NCI-H1092 treated with DMSO at 0.1 percent for 48 hours (cell line): Measurements from ENCODE around the gene MUC4.
"Not testable (repeated sequence)": the region's sequence is repeated elsewhere in the genome, so short reads cannot be mapped to it uniquely, and the experiment has no call there.

Experiments used
- DNase-seq: peaks from one replicate; lab custom pipeline; 2025; lab: John Stamatoyannopoulos, UW

MUC4 gene

DNA sequence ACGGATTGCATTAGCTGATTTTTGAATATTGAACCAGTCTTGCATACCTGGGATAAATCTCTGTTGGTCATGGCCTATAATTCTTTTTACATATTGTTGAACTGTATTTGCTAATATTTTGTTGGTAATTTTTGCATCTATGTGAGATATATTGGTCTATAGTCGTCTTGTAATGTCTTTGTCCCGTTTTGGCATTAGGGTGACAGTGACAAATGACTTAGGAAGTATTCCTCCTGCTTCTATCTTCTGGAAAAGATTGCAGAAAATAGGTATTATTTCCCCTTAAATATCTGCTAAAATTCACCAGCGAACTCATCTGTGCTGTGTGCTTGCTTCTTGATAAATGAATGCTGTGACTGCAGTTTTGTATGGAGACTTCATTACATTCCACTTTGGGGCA lies 67.3 kb downstream of the MUC4 start:
- DNase-seq: no peak

DNA sequence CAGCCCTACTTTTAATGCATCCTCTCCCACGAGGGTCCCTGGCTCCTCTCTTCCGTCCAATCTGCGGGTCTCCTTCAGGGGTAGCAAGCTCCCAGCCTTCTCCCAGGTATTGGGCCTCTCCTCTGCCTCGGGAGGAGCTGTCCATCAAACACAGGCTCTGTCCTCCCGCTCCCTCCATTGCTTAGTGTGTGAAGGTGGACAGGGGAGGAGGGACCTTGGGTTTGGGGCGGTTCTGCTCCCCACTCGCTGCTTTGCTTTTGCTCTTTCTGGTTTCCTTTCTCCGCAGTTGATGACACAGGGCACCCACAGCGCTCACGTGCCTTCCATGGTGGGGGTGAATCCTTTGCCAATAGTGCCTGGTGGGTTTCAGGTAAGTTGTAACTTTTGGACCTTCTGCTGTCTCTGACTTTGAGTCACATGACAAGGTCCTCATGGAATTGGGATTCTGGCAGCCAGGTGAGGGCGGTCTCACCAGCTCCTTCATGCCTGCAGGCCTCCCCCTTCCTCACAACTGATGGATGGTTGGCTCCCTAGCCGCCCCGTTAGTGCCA lies 72.1 kb downstream of the MUC4 start:
- DNase-seq: no peak

DNA sequence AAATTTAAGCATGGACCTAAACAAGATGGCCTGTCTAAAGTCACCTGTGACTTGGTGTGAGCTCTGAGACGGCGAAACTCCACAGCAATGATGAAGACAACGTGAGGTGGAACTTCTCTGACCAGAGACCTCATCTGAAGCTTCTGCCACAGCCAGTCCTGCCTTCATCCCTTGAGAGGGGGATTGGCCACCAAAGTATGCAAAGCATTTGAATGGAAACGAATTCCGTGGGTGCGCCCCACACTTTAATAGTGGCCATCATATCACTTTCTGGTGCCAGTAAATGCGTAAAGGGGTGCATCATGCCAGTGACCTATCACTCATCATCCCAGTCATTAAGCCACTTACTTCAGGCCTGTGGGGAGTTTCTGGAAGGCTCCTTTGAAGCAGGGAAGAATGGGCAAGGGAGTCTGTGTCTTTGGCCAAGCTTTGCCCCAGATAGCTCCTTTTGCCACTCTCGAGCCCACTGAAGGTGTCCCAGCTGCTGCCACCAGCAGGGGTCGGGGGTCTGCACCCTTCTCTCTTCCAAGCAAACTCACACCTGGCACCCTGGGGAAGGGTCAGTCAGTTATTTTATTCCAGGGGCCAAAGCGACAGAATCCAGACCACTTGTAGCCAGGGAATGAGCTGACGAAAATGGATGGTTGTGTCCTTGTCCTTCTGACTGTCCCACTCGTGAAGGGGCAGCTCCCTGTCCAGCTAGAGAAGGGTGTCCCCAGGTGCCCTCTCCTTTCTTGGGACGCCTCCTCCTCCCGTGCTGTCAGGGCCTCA lies 73.3 kb downstream of the MUC4 start:
- no peak for DNase-seq

DNA sequence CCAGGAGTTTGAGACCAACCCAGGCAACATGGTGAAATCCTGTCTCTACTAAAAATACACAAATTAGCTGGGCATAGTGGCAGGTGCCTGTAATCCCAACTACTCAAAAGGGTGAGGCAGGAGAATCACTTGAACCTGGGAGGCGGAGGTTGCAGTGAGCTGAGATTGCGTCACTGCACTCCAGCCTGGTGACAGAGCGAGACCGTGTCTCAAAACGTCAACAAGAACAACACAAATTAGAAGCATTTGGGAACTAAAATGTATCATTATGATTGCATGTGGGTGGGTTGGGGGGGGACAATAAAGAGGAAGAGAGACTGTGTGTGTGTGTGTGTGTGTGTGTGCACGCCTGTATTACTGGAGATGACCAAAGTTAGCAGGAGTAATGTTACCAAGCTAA lies 73.9 kb downstream of the MUC4 start:
- DNase-seq: not testable (repeated sequence)

DNA sequence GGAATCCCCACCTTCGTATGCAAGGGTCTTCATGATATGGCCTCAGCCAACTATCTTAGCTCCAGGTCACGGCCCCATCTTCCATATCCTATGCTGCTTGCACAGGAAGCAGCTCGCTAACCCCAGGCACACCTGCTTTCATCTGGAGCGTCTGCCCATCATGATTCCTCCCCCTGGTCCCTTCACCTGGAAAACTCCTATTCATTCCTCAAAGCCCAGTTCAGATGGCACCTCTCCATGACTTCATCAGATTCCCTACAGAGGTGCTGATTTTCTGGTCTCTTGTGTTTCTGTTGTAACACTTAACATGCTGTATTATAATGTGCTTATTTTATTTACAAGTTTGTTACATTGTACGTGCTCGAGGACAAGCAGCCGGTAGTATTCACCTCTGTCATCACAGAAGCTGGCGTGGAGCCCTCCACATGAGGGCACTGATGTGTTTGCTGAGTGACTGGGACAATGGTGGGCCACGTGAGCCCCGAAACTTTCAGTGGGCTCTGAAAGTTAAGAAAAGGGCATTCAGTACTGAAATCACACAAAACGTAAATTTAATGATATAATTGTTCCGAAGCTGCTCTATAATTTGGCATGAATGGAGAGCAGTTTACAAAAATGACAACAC lies 74.8 kb downstream of the MUC4 start:
- no peak for DNase-seq

DNA sequence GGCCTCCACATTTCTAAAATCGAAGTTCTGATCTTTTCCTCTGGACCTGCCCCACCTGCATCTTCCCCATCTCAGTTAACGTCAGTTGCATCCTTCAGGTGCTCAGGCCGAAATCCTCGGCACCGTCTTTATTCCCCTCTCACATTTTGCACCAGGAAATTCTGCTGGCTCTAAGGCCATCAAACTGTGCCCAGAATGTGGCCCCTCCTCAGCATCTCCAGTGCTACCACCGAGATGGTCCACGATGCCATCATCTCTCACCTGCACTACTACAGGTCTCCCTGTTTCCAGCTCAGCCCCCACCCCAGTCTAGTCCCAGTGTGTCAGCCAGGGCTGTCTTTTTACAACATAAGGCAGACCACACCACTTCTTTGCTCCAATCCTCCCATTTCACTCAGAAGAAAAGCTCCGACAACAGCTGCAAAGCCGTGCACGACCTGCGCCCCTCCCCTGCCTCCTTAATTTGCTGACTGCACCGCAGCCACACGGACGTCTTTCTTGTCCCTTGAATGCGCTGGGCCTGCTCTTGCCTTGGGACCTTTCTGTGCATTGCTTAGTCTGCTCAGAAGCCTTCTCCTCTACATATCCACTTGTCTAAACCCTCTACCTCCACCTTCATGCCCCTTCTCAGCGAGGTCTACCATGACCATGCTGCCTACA lies 76.6 kb downstream of the MUC4 start:
- no peak for DNase-seq

DNA sequence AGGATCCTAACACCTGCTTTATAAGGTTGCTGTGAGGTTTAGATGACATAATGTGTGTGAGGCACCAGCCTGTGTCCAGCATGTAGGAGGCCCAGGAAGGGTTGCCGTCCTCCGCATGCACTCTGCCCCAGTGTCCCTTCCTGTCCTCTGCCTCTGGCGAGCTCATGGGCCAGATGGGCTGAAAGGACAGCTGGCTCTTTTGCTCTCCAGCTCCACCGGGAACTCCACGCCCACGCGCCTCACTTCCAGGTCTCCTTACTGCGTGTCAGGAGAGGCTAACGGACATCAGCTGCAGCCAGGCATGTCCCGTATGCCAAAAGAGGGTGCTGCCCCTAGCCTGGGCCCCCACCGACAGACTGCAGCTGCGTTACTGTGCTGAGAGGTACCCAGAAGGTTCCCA lies 78.8 kb downstream of the MUC4 start:
- no peak for DNase-seq

DNA sequence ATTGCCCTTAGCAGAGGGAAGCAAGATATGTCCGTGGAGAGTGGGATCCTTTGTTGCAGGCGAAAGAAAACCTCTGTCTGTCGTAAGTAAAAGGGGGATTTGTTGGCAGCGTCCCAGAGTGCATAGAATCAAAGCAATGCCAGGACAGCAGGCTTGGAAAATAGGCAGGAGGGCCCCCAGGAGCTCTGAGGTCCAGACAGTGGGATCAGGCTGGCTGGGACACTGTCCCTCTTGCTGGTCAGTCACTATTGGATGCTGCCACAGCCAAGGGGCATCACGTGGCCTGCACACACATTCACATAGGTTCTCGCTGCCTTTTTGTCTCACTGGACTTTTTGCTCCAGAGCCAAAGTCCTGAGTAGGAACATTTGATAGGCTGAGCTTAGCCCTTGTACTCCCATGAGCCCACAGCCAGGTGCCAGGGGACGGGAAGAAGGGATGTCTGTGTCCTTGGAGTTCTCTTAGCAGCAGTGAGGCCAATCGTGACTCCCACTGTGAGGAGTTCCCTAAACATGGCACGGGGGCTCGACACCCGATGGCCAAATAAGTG lies 80.3 kb downstream of the MUC4 start:
- no peak for DNase-seq

DNA sequence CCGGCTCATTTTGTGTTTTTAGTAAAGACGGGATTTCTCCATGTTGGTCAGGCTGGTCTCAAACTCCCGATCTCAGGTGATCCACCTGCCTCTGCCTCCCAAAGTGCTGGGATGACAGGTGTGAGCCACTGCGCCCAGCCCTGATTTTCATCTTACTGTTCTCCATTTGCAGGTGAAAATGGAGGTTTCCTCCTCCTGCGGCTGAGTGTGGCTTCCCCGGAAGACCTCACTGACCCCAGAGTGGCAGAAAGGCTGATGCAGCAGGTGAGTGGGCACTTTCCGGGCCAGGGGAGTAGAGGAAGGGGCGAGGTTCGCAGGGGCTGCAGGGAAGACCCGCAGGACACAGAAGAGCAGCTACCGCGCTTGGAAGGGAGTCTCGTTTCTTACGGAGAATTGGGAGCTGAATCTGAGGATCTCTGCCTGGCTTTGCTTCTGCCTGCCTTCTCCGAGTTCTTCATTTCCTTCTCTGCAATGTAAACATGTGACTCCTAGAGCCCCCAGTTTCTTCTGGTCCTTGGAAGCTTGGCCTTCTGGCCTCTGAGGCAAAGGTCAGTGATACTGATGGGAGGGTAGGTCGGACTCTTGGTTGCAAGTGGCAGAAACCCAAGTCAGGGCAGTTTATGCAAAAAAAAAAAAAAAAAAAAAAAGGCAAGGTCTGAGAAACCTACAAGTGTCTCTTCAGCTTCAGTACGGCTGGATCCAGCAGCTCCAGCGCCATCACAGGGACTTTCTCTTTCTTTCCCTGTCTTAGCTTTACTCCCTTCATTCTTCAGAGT lies 82.1 kb downstream of the MUC4 start:
- no peak for DNase-seq

DNA sequence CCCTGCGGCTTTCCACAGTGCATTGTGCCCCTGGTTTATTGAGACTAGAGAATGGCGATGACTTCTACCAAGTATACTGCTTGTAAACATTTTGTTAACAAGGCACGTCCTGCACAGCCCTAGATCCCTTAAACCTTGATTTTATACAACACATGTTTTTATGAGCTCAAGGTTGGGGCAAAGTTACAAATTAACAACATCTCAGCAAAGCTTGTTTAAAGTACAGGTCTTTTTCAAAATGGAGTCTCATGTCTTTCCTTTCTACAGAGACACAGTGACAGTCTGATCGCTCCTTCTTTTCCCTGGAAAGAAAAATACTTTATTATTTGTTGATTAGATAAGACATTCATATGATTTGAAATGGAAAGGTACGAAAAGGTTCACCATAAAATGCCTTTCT lies 82.9 kb downstream of the MUC4 start:
- not testable (repeated sequence) for DNase-seq

DNA sequence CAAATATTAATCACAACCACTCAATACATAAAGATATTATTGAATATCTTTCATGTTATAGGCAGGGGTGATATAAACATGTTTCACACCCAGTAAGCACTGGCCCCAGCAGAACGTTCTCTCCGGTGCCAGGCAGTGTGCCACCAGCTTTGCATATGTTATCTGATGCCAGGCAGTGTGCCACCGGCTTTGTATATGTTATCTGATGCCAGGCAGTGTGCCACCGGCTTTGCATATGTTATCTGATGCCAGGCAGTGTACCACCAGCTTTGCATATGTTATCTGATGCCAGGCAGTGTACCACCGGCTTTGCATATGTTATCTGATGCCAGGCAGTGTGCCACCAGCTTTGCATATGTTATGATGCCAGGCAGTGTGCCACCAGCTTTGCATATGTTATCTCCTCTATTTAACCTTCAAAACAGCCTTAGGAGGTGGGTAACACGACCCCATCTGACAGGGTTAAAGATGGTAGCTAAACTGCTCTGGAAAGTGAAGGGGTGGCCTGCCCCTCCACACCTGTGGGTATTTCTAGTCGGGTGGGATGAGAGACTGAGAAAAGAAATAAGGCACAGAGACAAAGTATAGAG lies 84.0 kb downstream of the MUC4 start:
- DNase-seq: no peak

DNA sequence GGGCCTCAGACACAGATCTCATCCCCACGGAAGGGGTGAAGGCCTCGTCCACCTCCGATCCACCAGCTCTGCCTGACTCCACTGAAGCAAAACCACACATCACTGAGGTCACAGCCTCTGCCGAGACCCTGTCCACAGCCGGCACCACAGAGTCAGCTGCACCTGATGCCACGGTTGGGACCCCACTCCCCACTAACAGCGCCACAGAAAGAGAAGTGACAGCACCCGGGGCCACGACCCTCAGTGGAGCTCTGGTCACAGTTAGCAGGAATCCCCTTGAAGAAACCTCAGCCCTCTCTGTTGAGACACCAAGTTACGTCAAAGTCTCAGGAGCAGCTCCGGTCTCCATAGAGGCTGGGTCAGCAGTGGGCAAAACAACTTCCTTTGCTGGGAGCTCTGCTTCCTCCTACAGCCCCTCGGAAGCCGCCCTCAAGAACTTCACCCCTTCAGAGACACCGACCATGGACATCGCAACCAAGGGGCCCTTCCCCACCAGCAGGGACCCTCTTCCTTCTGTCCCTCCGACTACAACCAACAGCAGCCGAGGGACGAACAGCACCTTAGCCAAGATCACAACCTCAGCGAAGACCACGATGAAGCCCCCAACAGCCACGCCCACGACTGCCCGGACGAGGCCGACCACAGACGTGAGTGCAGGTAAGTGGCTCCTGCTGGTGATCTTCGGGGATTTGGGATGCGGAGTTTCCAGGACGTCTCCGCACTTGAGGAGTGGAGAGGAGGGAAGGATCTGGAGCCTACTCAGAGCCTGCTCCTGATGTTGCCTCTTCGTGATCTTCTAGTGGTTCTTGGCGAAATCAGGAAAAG lies 85.6 kb downstream of the MUC4 start:
- DNase-seq: not testable (repeated sequence)

DNA sequence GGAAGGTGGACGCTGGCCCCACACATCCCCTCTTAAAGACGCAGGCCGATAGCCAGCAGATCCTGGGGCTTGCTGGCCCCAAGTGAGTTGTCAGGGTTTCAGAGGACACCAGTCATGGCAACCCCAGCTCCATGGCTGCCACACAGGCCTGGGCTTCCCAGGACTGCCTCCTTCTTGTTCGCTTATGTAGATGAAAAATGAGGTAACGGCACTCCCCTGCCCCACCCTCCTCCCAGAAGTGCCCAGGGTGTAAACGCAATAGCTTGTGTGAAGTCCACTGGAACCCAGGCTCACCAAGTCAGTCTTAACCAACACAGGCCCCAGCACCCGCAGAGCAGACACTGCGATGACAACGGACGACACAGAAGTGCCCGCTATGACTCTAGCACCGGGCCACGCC lies 87.4 kb downstream of the MUC4 start:
- not testable (repeated sequence) for DNase-seq

DNA sequence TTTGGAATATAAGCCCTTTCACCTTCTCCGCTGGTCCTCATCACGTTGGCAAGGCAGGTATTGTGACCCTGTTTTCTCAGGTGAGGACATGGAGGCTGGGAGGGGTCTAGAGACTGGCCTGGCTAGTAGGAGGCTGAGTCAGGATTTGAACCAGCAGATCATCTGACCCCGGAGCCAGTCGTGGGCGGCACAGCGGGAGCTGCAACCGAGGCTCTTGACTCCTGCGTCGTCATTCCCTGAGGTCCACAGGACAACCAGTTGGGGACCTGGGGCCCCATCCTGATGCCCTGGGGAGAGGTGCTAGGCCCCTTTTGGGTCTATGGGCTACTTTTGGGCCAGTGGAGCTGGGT lies 88.8 kb downstream of the MUC4 start:
- not testable (repeated sequence) for DNase-seq

DNA sequence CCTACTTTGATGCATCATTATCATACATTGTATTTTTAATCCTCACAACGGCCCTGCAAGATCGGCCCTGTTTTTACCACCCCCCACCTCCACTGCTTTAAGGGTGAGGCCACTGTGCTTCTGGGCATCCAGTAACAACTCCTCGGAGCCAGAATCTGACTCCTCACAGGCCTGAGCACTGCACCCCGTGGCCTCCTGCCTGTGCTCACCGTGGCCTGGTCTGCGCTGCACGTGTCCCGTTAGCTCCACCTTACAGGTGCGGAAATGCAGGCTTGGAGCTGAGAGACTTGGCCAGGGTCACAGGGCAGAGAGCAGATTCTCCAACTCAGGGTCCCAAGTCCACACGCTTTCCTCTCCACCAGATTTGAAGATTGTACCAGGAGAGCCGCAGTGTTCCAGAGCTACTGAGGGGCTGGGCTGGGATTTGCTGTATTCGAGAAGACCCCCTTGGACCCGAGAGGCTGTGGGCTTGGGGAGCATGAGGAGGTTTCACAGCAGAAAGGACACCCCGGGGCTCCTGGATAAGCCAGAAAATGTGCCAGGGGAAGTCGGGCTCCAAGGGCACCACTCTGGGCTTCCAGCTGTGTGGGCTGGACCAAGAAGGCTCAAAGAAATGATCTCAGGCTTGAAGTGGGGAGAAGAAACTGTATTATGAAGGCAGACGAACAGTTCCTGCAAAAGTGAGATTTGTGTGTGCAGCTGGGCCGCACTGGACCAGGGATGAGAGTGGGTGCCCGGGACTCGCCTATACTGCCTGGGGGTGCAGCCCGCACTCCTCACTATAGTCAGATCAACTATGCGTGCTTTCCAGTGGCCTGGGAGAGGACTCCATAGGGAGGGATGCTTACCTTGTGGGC lies 89.4 kb downstream of the MUC4 start:
- not testable (repeated sequence) for DNase-seq

DNA sequence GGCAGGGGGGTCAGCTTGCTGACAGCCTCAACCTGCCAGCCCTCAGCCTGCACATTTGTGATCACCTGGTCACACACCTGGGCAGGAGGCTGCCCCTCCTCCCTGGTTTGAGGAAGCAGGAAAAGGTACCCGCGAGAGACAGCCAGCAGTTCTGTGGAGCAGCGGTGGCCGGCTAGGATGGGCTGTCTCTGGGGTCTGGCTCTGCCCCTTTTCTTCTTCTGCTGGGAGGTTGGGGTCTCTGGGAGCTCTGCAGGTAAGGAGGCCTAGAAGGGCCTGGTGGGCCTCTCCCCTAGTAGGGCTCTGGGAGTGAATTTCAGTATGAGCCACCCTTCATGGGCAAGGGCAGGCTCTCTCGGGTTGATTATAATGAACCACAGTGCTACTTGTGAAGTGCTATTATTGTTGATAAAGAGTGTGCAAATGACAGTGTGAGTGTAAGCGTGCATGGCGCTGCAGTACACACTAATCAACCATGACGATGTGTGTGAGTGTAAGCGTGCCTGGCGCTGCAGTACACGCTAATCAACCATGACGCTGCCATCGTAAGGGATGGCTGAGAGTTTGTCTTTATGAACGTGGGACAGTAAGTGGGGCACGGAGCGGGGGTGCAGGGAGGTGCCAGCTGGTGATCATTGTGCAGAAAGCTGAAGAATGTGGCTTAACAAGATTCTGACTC lies 90.8 kb downstream of the MUC4 start, which contains the start of gene MUC20:
Gene MUC20 (plus strand): TSS at position 148 of the 676 bp plus-strand sequence. CDS start 30 bp downstream, at position 178.
- DNase-seq: not testable (repeated sequence)

DNA sequence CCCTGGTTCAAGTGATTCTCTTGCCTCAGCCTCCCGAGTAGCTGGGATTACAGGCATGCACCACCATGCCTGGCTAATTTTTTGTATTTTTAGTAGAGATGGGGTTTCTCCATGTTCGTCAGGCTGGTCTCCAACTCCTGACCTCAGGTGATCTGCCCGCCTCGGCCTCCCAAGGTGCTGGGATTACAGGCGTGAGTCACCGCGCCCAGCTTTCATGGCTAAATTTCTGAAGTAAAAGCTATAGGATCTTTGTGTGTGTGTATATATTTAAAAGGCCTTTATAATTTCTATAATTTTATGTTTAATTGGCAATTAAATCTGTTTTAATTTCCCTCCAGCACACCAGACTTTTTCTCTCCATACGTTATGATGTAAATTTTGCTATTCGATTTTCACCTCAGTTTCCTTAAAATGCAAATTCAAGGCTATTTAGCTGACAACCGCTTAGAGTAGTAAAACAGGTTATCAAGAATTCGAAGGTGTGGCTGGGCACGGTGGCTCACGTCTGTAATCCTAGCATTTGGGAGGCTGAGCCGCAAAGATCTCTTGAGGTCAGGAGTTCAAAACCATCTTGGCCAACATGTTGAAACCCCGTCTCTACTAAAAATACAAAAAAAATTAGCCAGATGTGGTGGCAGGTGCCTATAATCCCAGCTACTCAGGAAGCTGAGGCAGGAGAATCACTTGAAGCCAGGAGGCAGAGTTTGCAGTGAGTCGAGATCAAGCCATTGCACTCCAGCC lies 92.0 kb downstream of the MUC4 start:
- not testable (repeated sequence) for DNase-seq

DNA sequence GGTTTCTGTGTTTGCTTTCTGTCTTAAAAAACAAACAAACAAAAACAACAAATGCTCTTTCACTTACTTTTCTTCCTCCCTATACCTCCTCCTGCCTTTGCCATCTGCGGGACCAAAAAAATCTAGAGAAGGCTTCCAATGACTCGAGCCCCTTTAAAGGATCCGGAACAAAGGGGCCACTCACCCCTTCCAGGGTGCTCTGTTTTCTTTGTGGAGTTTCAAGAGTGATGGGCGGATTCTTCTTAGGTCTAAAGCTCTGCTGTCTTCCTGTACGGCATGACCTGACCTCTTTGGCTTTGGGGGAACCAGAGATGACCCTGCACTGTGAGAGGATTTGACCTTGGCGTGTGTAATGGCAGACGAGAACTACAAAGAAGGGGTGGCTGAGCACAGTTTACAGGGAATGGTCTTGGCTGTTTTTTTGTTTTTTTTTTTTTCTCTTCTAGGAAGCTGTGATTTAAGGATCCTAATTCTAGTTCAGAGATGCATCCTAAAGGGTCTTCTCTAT lies 93.2 kb downstream of the MUC4 start:
- DNase-seq: no peak
